CD4-positive, alpha-beta T cell (primary cell): ENCODE measurements around the gene RNF144B. TPM values are rescaled to one million over a fixed set of nuclear protein-coding genes. Genes with fewer than 3 reads are reported as not detected.

ENCODE experiments used
- ATAC-seq: fragments of 200-7000 bp; cut with Tn5 transposase; one replicate; pipeline ENCODE4 v1.10.0; 2022; ENCODE audit warnings: mild to moderate bottlenecking; ENCODE audit not compliant: poor library complexity
- CTCF ChIA-PET: fragments of 350-600 bp; sonication (Branson Sonifier 250); formaldehyde crosslinking; loops from one replicate; lab custom pipeline; 2021; ENCODE audit warnings: antibody characterized with exemption, inconsistent platforms; lab: Charles Lee
- POLR2A ChIA-PET: fragments of 350-600 bp; sonication (Branson Sonifier 250); formaldehyde crosslinking; loops from one replicate; lab custom pipeline; 2021; ENCODE audit warnings: antibody characterized with exemption, inconsistent platforms; lab: Charles Lee
- DNase-seq, 14 experiments: peaks; one replicate each; pipeline ENCODE4 v3.0.0-alpha.2; 2013 to 2020; ENCODE audit warnings: mixed read lengths in 2 of 14
- H3K27ac ChIP-seq, 2 donors: one replicate each; pipeline versions ENCODE4 v1.5.1 to v1.7.0; 2013; ENCODE audit warnings: low read length in 2 of 2, low read depth in 1 of 2, mild to moderate bottlenecking in 1 of 2
- H3K27me3 ChIP-seq, 2 experiments: 1 replicate in 1 of 2; 2 replicates in 1 of 2; pipeline versions ENCODE4 v1.6.1 to v1.7.0; 2013; ENCODE audit warnings: low read length in 2 of 2, control low read depth in 1 of 2, mild to moderate bottlenecking in 1 of 2, moderate library complexity in 1 of 2; ENCODE audit not compliant: insufficient read depth in 2 of 2, control insufficient read depth in 1 of 2
- H3K36me3 ChIP-seq: one replicate; pipeline ENCODE4 v1.6.1; 2013; ENCODE audit warnings: low read length, control low read depth; ENCODE audit not compliant: insufficient read depth
- H3K4me1 ChIP-seq: one replicate; pipeline ENCODE4 v1.6.1; 2013; ENCODE audit warnings: low read length, control low read depth; ENCODE audit not compliant: insufficient read depth
- H3K4me3 ChIP-seq: one replicate; pipeline ENCODE4 v1.5.1; 2013; ENCODE audit warnings: mild to moderate bottlenecking, low read length, moderate library complexity
- H3K9me3 ChIP-seq, 2 experiments: 1 replicate in 1 of 2; 2 replicates in 1 of 2; pipeline versions ENCODE4 v1.6.1 to v1.7.0; 2013; ENCODE audit warnings: low read length in 2 of 2, mild to moderate bottlenecking in 2 of 2, control low read depth in 1 of 2, moderate library complexity in 1 of 2; ENCODE audit not compliant: control insufficient read depth in 1 of 2, insufficient read depth in 1 of 2
- H3K27ac Mint-ChIP-seq: one replicate; pipeline ENCODE4 v1.8.0; 2020; ENCODE audit warnings: mixed read lengths
- H3K27me3 Mint-ChIP-seq: one replicate; pipeline ENCODE4 v1.8.0; 2021; ENCODE audit warnings: mixed read lengths
- H3K36me3 Mint-ChIP-seq: one replicate; pipeline ENCODE4 v1.8.0; 2021; ENCODE audit warnings: low read depth, mixed read lengths
- H3K4me1 Mint-ChIP-seq: one replicate; pipeline ENCODE4 v1.8.0; 2021; ENCODE audit warnings: low read depth, mixed read lengths
- H3K4me3 Mint-ChIP-seq: one replicate; pipeline ENCODE4 v1.8.0; 2020; ENCODE audit warnings: mild to moderate bottlenecking, mixed read lengths
- H3K9me3 Mint-ChIP-seq: one replicate; pipeline ENCODE4 v1.8.0; 2020; ENCODE audit warnings: mixed read lengths
- CTCF ChIP-seq: fragments of 200-600 bp; IDR thresholded peaks from one replicate; pipeline ENCODE4 v1.8.0; 2022; ENCODE audit warnings: antibody characterized with exemption, mild to moderate bottlenecking
- intact Hi-C, 2 experiments: fragments of 100-400 bp; cut with DNase I in 1 of 2; cut with micrococcal nuclease in 1 of 2; formaldehyde crosslinking; loops; one replicate each; pipeline versions ENCODE4 v1.15.1 to v1.9.0; 2023 to 2025; cut with DNase I, micrococcal nuclease
- total RNA-seq, 174 experiments: library from RNA in 2 of 174; stranded (reverse) in 2 of 174; gene quantifications; one replicate each; pipeline ENCODE4 v1.2.3 and lab custom pipeline; 2021 to 2026

Gene RNF144B
- total RNA-seq, 2 experiments from 2014 or later, result 2.3 to 3.5 TPM

GRCh38 chr6:18416341-18416679 lies 29.2 kb downstream of the RNF144B start:
- CTCF ChIA-PET, result no interaction called here
- H3K4me1 ChIP-seq, result no peaks in the 10 kb centered on the region
- no peak for ATAC-seq
- H3K9me3 ChIP-seq, result no peaks in the 10 kb centered on the region
- H3K27me3 Mint-ChIP-seq, result no peaks in the 10 kb centered on the region
- no peak for TF ChIP-seq CTCF
- H3K27me3 ChIP-seq, result no peaks in the 10 kb centered on the region
- H3K4me3 Mint-ChIP-seq, result no peak overlapping the region
- no peak overlapping the region for H3K27ac ChIP-seq
- peaks cover 2% of the 10 kb centered on the region for H3K9me3 Mint-ChIP-seq
- H3K36me3 ChIP-seq, result no peaks in the 10 kb centered on the region
- DNase-seq, result no peak
- H3K4me3 ChIP-seq, result no peak overlapping the region
- H3K36me3 Mint-ChIP-seq, result peaks cover 25% of the 10 kb centered on the region
- H3K27ac Mint-ChIP-seq, result no peak overlapping the region
- intact Hi-C loops, result no loop called here
- no peaks in the 10 kb centered on the region for H3K4me1 Mint-ChIP-seq
- POLR2A ChIA-PET, result no interaction called here

GRCh38 chr6:18420328-18420727 lies 33.2 kb downstream of the RNF144B start:
- Mint-ChIP-seq H3K27ac (no peak overlapping the region), H3K9me3 (peaks cover 2% of the 10 kb centered on the region), H3K27me3 (no peaks in the 10 kb centered on the region), H3K36me3 (peaks cover 8% of the 10 kb centered on the region), H3K4me3 (no peak overlapping the region), H3K4me1 (no peaks in the 10 kb centered on the region)
- no peak for TF ChIP-seq CTCF
- ChIA-PET POLR2A (no interaction called here), CTCF (no interaction called here)
- Histone ChIP-seq H3K4me3 (no peak overlapping the region), H3K36me3 (no peaks in the 10 kb centered on the region), H3K27ac (no peak overlapping the region), H3K27me3 (no peaks in the 10 kb centered on the region), H3K9me3 (no peaks in the 10 kb centered on the region), H3K4me1 (no peaks in the 10 kb centered on the region)
- intact Hi-C loops, result no loop called here
- no peak for ATAC-seq
- DNase-seq, result no peak

GRCh38 chr6:18422136-18422535 lies 35.0 kb downstream of the RNF144B start:
- Mint-ChIP-seq H3K4me3 (no peak overlapping the region), H3K36me3 (no peaks in the 10 kb centered on the region), H3K27ac (no peak overlapping the region), H3K4me1 (no peaks in the 10 kb centered on the region), H3K27me3 (no peaks in the 10 kb centered on the region), H3K9me3 (no peaks in the 10 kb centered on the region)
- Histone ChIP-seq H3K36me3 (no peaks in the 10 kb centered on the region), H3K4me3 (no peak overlapping the region), H3K27ac (no peak overlapping the region), H3K4me1 (no peaks in the 10 kb centered on the region), H3K9me3 (no peaks in the 10 kb centered on the region), H3K27me3 (no peaks in the 10 kb centered on the region)
- TF ChIP-seq CTCF, result no peak
- ATAC-seq, result no peak
- no peak for DNase-seq
- intact Hi-C loops, result no loop called here
- POLR2A ChIA-PET, result no interaction called here
- CTCF ChIA-PET, result no interaction called here
